Medulla oblongata (tissue), 1 donor: ENCODE results near the gene CXXC5.

Experiments
- DNase-seq: peaks from one replicate; pipeline ENCODE4 v3.0.0-alpha.2; 2015; ENCODE audit errors: extremely low spot score

CXXC5 gene

DNA sequence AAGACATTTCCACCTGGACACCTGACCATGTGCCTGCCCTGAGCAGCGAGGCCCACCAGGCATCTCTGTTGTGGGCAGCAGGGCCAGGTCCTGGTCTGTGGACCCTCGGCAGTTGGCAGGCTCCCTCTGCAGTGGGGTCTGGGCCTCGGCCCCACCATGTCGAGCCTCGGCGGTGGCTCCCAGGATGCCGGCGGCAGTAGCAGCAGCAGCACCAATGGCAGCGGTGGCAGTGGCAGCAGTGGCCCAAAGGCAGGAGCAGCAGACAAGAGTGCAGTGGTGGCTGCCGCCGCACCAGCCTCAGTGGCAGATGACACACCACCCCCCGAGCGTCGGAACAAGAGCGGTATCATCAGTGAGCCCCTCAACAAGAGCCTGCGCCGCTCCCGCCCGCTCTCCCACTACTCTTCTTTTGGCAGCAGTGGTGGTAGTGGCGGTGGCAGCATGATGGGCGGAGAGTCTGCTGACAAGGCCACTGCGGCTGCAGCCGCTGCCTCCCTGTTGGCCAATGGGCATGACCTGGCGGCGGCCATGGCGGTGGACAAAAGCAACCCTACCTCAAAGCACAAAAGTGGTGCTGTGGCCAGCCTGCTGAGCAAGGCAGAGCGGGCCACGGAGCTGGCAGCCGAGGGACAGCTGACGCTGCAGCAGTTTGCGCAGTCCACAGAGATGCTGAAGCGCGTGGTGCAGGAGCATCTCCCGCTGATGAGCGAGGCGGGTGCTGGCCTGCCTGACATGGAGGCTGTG is 32.4 kb downstream of the CXXC5 start:
- DNase-seq = no peak

GRCh38 chr5:139681112-139681458 is 32.9 kb downstream of the CXXC5 start:
- no peak for DNase-seq

DNA sequence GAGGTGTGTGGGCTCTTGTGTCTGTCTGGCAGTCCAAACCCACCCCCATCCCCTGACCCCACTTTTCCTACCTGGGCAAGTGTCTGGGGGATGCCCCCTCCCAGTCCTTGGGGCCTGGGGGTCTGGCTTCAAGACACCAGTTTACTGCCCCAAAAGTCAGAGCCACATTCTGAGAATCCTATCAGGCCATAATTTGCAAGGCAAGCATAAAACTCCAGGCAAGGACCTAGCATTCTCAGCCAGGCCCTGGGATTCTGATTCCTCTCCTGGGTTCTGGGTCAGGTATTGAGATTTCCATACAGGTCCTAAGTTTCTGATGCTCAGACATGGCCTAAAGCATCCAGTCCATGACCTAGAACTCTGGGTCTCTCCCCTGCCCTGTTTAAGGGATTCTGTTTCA is 33.3 kb downstream of the CXXC5 start:
- no peak for DNase-seq

DNA sequence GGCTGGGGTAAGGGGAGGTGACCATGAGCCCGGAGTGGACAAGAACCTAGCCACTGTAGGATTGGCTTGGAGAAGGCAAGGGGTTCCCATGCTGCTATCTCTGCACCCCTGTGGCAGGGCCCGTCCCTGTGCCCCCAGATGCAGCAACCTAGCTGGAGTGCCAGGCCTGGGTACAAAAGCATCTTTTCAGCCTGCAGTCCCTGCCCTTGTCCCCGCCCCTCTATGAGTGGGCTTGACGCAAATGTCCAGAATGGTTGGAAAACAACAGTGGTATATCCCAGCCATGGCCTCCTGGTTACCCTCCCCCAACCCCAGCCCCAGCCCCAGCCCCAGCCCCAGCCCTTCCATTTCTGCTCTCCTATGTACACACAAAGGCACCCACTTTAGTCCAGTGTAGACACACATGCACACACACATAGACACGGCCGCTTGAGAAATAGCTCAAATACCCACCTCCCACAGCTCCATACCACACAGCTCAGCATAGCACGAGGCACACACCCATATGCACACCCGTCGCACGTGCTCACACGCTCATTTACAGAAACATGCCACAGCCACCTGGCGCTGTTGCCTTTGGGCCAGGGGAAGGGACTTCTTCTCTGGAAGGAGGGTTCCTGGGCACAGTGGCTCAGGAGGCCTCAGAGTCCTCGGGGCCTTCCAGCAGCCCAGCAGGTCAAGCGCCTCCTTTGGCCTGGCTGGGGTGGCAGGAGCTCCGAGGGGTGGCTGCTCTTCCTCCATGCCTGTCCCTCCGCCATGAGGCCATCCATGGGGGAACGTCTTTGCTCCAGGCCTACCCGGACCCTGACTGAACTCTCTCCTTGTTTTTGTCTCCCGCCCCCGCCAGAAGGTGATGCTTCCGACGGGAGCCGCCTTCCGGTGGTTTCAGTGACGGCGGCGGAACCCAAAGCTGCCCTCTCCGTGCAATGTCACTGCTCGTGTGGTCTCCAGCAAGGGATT is 34.1 kb downstream of the CXXC5 start:
- DNase-seq = peak; percentile 88

DNA sequence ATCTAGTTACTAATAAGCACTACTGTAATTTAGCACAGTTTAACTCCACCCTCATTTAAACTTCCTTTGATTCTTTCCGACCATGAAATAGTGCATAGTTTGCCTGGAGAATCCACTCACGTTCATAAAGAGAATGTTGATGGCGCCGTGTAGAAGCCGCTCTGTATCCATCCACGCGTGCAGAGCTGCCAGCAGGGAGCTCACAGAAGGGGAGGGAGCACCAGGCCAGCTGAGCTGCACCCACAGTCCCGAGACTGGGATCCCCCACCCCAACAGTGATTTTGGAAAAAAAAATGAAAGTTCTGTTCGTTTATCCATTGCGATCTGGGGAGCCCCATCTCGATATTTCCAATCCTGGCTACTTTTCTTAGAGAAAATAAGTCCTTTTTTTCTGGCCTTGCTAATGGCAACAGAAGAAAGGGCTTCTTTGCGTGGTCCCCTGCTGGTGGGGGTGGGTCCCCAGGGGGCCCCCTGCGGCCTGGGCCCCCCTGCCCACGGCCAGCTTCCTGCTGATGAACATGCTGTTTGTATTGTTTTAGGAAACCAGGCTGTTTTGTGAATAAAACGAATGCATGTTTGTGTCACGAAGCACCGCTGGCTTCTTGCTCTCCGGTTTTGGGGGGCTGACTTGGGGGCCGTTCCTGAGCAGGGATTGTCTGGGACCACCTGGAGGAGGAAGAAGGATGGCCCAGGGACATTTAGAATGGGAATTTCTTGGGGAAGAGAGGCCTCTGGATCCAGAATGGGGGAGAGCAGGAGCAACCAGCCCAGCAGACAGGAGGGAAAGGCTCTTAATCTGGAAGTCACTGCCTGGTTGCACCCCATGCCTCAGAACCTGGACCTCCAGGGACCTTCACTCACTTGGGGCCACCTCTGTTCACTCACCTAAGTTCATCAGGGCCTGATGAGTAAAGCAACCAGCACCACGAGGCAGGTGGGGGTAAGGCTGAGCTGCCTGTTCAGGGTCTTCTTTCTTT is 35.4 kb downstream of the CXXC5 start:
- no peak for DNase-seq

- DNase-seq = no peak
These were observed 36.3 kb downstream of the CXXC5 start for GRCh38 chr5:139684350-139684880.

GRCh38 chr5:139684881-139685749 is 37.0 kb downstream of the CXXC5 start:
- DNase-seq = peak; percentile 64

DNA sequence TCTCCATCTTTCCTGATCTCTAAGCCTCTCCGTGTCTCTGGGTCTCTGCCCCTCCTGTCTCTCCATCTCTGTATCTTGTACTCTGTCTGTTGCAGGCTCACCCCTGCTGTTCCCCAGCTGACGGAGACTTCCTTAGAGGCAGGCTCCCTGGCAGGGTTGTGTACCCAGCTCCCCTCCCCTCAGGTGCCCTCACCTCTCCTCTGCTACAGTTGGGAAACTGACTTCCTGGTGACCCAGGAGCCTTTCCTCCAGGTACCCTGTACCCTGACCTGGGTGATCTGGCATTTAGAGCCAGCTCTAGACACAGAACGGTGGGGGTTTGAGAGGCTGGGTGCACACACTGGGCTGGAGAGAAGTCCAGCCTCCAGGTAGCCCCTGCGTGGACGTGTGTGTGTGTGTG is 37.7 kb downstream of the CXXC5 start:
- DNase-seq = no peak

DNA sequence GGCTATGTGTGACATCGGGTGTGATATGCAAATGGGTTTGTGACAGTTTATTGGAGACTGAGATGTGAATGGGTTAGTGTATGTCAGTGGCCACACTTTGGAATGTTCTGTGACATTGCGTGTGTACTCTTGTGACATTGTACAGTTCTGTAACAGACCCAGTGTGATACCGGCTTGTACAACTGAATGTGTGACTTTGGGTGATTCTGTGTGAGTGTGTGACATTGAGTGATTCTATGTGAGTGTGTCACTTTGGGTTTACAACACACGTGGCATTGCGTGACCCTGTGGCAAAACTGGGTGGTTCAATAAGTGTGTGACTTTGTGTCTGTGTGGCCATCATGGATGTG is 38.2 kb downstream of the CXXC5 start:
- peak; percentile 54 for DNase-seq

DNA sequence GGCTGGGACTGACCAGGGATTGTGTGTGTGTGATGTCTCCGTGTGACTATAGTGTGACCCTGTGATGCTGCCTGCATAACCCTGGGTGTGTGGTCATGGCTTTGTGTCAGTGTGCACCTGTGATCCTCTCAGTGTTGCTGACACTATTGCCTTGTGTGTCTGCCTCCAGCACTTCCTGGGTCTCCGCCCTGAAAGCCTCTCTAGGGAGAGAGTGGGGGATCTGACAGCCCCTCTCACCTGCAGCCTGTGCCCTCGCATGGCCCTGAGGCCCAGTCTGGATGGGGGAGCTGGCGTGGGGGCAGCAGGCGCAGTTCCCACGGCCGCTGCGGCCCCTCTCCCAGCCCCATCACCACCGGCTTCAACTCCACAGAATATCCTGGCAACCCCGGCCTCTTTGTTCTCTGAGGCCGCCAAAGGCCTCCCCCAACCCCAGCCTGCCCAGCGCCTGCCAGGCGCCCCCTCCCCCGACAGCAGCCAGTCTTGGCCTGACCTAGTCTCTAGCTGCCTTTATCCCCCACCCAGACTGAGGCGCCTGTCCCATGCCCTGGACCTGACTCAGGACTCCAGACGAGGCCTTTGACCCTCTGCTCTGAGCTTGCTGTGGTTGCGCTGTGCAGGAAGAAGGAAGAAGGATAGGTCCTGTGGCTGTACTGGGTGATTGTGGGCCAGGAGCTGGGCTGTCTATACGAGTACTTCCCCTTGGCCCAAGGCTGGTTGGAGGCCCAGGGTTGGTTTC is 38.7 kb downstream of the CXXC5 start:
- DNase-seq = peak; percentile 43

- no peak for DNase-seq
These were observed 39.5 kb downstream of the CXXC5 start for GRCh38 chr5:139687656-139688055.

GRCh38 chr5:139688088-139688702 is 40.0 kb downstream of the CXXC5 start:
- DNase-seq = no peak

- no peak for DNase-seq
These were observed 40.7 kb downstream of the CXXC5 start for GRCh38 chr5:139688751-139689372.

GRCh38 chr5:139689631-139690063 is 41.5 kb downstream of the CXXC5 start:
- DNase-seq = no peak

- peak; percentile 74 for DNase-seq
These were observed 42.1 kb downstream of the CXXC5 start for GRCh38 chr5:139690064-139690802.

DNA sequence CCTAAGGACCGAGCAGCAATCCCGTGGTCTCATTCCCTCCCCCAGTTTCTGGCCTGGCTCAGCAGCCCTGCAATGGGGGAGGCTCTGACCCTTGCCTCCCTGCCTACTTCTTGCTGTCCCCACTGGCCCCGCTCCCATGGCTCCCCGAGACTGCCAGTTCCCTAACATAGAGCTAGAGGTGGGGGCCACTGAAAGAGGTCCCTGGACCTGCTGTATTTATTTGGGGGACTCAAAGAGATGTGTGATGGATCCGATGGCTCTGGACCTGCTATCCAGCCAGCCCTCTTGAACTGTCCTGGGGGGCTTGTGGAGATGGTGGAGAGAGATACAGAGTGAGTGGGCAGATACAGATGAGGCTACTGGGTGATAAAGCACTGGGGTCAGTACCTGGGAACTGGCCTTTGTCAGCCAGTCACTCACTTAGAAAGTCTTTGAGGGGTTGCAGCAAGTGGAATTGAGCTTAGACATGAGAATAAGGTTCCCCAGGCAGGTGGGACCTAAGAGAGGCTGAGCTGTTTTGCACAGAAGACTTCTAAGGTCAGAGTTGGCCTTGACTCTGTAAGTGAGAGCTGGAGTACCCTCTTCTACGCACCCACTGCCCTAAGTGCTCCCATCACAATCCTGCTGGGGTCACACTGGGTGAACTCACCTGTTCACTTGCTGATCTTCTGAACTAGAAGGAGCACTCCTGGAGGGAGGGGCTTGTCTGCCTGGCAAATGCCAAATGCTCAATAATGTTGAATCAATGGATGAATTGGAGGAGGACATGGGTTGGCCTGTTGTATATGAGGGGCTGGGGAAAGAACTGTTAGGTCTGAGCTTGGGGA is 42.9 kb downstream of the CXXC5 start:
- no peak for DNase-seq

DNA sequence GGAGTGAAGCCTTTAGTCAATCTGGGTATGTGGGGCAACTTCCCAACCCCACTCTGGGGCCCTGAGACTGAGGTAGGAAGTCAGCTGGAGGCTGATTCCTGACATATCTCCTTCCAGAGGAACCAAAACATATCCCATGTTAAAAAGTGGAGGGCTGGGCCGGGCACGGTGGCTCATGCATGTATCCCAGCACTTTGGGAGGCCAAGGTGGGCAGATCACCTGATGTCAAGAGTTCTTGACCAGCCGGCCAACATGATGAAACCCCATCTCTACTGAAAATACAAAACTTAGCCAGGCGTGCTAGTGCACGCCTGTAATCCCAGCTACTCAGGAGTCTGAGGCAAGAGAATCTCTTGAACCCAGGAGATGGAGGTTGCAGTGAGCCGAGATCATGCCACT is 44.0 kb downstream of the CXXC5 start:
- DNase-seq = no peak
